Omental fat pad (tissue), 4 donors: ENCODE measurements around the gene STING1. TPM values are rescaled to one million over a fixed set of nuclear protein-coding genes. Genes with fewer than 3 reads are reported as not detected.
A peak's percentile ranks its signal among the peaks of the same experiment; 100 is the strongest.
"Not testable (repeated sequence)": the region's sequence is repeated elsewhere in the genome, so short reads cannot be mapped to it uniquely, and the experiment has no call there.

Source experiments
- ATAC-seq: fragments of 150-250 bp; one replicate; pipeline ENCODE4 v1.9.1; 2016; ENCODE audit warnings: mild to moderate bottlenecking, moderate library complexity; ENCODE audit not compliant: low FRiP score
- DNase-seq: peaks from one replicate; pipeline ENCODE4 v3.0.0-alpha.2; 2019; ENCODE audit warnings: low spot score
- total RNA-seq, 4 donors: library from RNA; depleted of rRNA; stranded (reverse); fragments of >200 nt; gene quantifications; one replicate each; pipeline ENCODE4 v1.1.0, GENCODE V29; 2016
- TF ChIP-seq, protein P1 (sequence below), 3 donors: fragments of 450-650 bp; IDR thresholded peaks; one replicate each; pipeline ENCODE4 v1.5.1; 2016 to 2017; ENCODE audit warnings: antibody characterized with exemption in 3 of 3, mild to moderate bottlenecking in 3 of 3, moderate library complexity in 2 of 3

The STING1 gene
- total RNA-seq: 10 to 100 TPM; 32.8 to 93.3 (median 48.7) TPM

- ATAC-seq: peak; percentile 72
- DNase-seq: peak; percentile 79
- TF ChIP-seq, protein P1, sequence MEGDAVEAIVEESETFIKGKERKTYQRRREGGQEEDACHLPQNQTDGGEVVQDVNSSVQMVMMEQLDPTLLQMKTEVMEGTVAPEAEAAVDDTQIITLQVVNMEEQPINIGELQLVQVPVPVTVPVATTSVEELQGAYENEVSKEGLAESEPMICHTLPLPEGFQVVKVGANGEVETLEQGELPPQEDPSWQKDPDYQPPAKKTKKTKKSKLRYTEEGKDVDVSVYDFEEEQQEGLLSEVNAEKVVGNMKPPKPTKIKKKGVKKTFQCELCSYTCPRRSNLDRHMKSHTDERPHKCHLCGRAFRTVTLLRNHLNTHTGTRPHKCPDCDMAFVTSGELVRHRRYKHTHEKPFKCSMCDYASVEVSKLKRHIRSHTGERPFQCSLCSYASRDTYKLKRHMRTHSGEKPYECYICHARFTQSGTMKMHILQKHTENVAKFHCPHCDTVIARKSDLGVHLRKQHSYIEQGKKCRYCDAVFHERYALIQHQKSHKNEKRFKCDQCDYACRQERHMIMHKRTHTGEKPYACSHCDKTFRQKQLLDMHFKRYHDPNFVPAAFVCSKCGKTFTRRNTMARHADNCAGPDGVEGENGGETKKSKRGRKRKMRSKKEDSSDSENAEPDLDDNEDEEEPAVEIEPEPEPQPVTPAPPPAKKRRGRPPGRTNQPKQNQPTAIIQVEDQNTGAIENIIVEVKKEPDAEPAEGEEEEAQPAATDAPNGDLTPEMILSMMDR (IDR thresholded peaks at IDR 0.05): no peak
Measured at GRCh38 chr5:139482050-139482889, at the start of gene STING1. Gene STING1, minus strand, starts transcription at chr5:139482758. Its CDS starts 1,054 bp downstream, at chr5:139481704.

GRCh38 chr5:139531772-139532169, 49.2 kb upstream of the STING1 start:
- ATAC-seq (no peak), DNase-seq (no peak)
- TF ChIP-seq, protein P1 (IDR thresholded peaks at IDR 0.05): no peak

GRCh38 chr5:139530079-139530478, 47.5 kb upstream of the STING1 start:
- not testable (repeated sequence) for DNase-seq, ATAC-seq

GRCh38 chr5:139528695-139529094, 46.1 kb upstream of the STING1 start:
- ATAC-seq, DNase-seq: not testable (repeated sequence)

GRCh38 chr5:139527896-139528467, 45.4 kb upstream of the STING1 start:
- not testable (repeated sequence) for ATAC-seq, DNase-seq

- not testable (repeated sequence) for DNase-seq, ATAC-seq
Measured at GRCh38 chr5:139527090-139527470, 44.5 kb upstream of the STING1 start.

DNA sequence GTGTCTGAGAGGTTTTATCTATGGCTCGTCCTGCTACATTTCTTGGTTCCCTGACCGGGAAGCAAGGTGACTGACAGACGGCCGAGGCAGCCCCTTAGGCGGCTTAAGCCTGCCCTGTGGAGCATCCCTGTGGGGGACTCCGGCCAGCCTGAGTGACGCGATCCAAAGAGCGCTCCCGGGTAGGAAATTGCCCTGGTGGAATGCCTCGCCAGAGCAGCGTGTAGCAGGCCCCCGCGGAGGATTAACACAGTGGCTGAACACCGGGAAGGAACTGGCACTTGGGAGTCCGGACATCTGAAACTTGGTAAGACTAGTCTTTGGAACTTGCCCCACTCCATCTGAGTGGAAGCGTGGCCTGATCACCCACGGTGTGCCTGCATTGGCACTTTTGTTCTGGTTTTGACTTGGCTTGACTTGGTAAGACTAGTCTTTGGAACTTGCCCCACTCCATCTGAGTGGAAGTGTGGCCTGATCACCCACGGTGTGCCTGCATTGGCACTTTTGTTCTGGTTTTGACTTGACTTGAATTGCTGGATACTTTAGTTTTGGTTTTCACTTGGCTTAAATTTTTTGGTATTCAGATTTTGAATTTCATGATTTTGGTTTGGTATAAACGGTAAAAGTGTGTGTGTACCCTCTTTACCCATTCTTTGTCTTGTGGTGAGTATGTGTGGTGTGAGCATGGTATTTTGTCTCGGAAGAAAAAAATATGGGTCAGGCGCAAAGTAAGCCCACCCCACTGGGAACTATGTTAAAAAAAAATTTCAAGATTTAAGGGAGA, 43.9 kb upstream of the STING1 start:
- ATAC-seq, DNase-seq: not testable (repeated sequence)

- not testable (repeated sequence) for ATAC-seq, DNase-seq
Measured at GRCh38 chr5:139525586-139526308, 43.2 kb upstream of the STING1 start.

DNA sequence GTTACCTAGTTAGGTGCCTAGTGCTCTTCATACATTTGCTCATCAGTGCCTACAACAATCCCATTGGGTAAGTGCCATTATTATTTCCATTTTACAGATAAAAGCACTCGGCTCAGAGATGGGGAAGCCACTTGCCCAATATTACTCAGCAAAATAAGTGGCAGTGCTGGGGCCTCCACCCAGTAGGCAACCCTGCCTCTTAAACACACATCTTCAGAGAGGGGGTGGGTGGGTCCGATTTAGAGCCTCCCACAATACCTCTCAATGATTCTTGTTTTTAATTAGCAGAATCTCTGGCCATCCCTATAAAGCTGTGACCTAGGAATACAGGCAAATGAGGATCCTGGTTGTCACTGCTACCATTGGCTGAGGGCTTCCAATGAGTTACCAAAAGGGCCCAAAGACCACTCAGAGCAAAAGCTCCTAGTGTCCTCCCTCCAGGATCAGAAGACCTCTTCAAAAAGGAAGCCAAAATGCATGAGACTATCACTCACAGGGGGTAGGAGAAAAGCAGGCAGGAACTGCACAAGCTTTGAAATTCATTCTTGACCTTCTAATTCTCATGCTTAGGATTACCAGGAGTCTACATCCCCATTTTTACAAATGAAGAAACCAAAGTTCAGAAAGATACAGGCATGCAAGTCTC, 42.5 kb upstream of the STING1 start:
- no peak for ATAC-seq
- TF ChIP-seq, protein P1 (IDR thresholded peaks at IDR 0.05): no peak
- DNase-seq: no peak
